Bronchial epithelial cell (primary cell): ENCODE data around the gene UBXN10. TPM values are rescaled to one million over a fixed set of nuclear protein-coding genes. Genes with fewer than 3 reads are reported as not detected.

Source experiments
- DNase-seq: peaks from one replicate; pipeline ENCODE4 v3.0.0-alpha.2; 2010; ENCODE audit warnings: low read depth
- FAIRE-seq: peaks from 2 replicates; lab custom pipeline; 2011; peaks lifted over from hg19 to GRCh38; lab: Jason Lieb, UNC
- H3K27me3 ChIP-seq: 2 replicates; pipeline ENCODE4 v1.5.1; 2011; ENCODE audit warnings: low read length; ENCODE audit not compliant: control insufficient read depth, insufficient read depth
- H3K36me3 ChIP-seq: 2 replicates; pipeline ENCODE4 v1.5.1; 2011; ENCODE audit warnings: low read length; ENCODE audit not compliant: control insufficient read depth, insufficient read depth
- H3K4me3 ChIP-seq: 2 replicates; pipeline ENCODE4 v1.5.1; 2011; ENCODE audit warnings: mild to moderate bottlenecking, low read depth, low read length, control low read depth
- CTCF ChIP-seq: IDR thresholded peaks from 2 replicates; pipeline ENCODE4 v1.5.1; 2011; ENCODE audit warnings: mild to moderate bottlenecking, moderate library complexity, low read length, control low read depth, inconsistent platforms; ENCODE audit not compliant: insufficient read depth, severe bottlenecking
- total RNA-seq: library from RNA; depleted of rRNA; stranded (reverse); fragments of >200 nt; gene quantifications from 2 replicates; pipeline ENCODE4 v1.2.1, GENCODE V29; 2014

The UBXN10 gene
- total RNA-seq, 1 donor from 2014 or later: under 0.01 TPM

DNA sequence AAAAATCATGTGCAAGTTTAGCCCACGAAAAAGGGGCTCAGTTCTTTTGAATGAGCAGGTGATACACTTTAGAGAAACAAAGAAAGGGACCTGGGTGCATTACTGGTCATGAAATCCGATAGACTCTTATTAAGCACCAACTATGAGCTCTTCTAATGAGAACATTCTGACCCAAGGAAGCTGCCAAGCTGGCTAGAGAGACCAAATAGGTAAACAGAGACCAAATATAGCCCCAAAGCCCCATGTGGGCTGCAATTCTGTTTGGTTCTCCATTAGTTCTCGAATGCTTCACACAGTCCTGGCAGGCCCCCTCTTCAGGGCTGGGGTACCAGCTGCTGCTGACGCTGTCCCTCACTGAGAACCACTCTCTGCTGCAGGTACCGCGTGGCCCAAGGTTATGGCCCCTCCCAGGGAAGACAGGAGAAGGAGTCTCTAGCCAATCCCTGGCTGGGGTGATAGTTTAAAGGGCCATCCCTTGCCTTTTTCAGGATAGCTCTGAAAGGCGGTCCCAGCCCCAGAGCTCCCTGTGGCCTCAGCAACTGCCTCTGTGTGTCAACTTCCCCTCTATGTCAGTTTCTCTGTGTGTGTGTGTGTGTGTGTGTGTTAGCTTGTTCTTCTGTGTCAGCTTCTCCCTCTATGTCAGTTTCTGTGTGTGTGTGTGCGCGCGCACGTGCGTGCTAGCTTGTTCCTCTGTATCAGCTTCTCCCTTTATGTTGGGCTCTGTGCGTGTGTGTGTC, 7.1 kb upstream of the UBXN10 start:
- no peaks in the 10 kb centered on the region for H3K36me3 ChIP-seq
- DNase-seq: no peak
- TF ChIP-seq CTCF: no peak
- peaks cover 2% of the 10 kb centered on the region for H3K27me3 ChIP-seq
- FAIRE-seq: no peak
- H3K4me3 ChIP-seq: no peak overlapping the region

DNA sequence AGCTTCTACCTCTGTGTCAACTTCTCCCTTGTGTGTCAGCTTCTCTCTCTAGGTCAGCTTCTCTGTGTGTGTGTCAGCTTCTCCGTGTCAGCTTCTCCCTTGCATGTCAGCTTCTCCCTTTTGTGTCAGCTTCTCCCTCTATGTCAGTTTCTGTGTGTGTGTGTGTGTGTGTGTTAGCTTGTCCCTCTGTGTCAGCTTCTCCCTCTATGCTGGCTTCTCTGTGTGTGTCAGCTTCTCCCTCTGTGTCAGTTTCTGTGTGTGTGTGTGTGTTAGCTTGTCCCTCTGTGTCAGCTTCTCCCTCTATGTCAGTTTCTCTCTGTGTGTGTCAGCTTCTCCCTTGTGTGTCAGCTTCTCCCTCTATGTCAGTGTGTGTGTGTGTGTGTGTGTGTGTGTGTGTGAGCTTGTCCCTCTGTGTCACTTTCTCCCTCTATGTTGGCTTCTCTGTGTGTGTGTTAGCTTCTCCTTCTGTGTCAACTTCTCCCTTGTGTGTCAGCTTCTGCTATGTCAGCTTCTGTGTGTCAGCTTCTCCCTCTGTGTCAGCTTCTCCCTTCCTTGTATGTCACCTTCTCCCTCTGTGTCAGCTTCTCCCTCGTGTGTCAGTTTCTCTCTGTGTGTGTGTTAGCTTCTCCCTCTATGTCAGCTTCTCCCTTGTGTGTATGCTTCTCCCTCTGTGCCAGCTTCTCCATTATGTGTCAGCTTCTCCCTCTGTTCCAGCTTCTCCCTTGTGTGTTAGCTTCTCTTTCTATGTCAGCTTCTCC, 6.3 kb upstream of the UBXN10 start:
- DNase-seq: no peak
- no peak for TF ChIP-seq CTCF
- Histone ChIP-seq H3K36me3 (no peaks in the 10 kb centered on the region), H3K4me3 (no peak overlapping the region), H3K27me3 (peaks cover 2% of the 10 kb centered on the region)
- peak; percentile 94 for FAIRE-seq

DNA sequence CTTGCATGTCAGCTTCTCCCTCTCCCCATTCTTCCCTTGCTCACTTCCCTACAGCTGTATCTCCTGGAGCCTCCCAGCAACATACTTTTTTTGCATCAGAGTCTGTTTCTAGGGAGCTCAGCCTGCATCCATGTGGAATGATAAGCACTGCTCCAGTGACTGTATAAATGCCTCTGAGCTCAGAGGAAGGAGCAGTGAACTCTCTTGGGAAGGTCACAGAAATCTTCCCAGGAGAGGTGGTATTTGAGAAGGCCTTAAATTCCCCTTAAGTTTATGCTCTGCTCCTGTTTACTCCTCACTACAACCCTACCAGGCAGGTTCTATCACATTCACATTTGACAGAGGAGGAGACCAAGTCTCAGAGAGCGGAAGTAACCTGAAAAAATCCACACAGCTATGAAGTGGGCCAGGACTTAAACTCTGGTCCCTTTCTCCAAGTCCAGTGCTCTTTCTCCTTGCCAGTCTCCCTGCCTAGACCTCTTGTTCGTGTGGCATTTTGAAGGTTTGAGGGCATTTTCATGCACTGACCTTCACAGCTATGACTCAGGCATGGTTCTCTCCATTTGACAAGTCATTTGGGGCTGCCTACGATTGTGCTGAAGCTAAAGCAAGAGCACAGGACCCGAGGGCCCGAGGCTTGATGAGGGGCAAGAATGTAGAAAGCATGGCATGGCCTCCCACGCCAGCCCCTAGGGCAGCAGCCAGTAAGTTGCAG, 5.6 kb upstream of the UBXN10 start:
- TF ChIP-seq CTCF: no peak
- peaks cover 2% of the 10 kb centered on the region for H3K27me3 ChIP-seq
- H3K4me3 ChIP-seq: no peak overlapping the region
- H3K36me3 ChIP-seq: no peaks in the 10 kb centered on the region
- FAIRE-seq (no peak), DNase-seq (no peak)

- Histone ChIP-seq H3K36me3 (no peaks in the 10 kb centered on the region), H3K27me3 (peaks cover 2% of the 10 kb centered on the region), H3K4me3 (no peak overlapping the region)
- no peak for FAIRE-seq
- no peak for TF ChIP-seq CTCF
- DNase-seq: no peak
Measured at GRCh38 chr1:20180844-20181207, 5.1 kb upstream of the UBXN10 start.

DNA sequence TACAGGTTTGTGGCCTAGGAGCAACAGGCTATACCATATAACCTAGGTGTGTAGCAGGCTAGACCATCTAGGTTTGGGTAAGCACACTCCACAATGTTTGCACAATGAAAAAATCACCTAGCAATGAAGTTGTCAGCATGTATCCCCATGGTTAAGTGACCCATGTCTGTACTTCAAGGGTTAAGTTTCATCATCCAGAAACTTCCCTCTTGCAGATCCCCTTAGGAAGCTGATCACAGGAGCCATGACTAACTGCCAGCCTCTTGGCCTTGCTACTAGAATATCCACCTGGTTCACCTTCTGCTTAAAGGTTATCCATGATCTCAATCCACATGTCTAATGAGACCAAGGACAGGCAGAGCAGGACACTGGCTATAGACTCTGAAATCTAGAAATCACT, 3.5 kb upstream of the UBXN10 start:
- DNase-seq (no peak), FAIRE-seq (peak; percentile 13)
- TF ChIP-seq CTCF: no peak
- Histone ChIP-seq H3K36me3 (no peaks in the 10 kb centered on the region), H3K4me3 (no peak overlapping the region), H3K27me3 (no peaks in the 10 kb centered on the region)
